ENCODE data around the gene TMEM106C. TPM values are rescaled to one million over a fixed set of nuclear protein-coding genes. Genes with fewer than 3 reads are reported as not detected.

TMEM106C gene
- total RNA-seq (2013; cell fraction: nucleolus; rRNA removed) = 105 and 120 TPM in 2 replicates
- total RNA-seq (2014; rRNA removed) (106 TPM in 2 replicates), total RNA-seq (2014; rRNA removed; fragmentation: Illumina TruSeq; extraction: Trizol) (97.4 and 101 TPM in 2 replicates), total RNA-seq (2021) (90.2 and 93.1 TPM in 2 replicates), polyA plus RNA-seq (2011; rRNA removed) (215 and 280 TPM in 2 replicates), polyA plus RNA-seq (2014; fragmentation: Illumina TruSeq; extraction: Trizol) (142 and 144 TPM in 2 replicates), polyA plus RNA-seq (2014; fragmentation: Nextera tagmentation; extraction: Ambion mirVana) (100 to 1,000 TPM; 190 to 236 TPM), polyA plus RNA-seq (2014; rRNA removed) (114 and 130 TPM in 2 replicates), polyA plus RNA-seq (2016; fragmentation: Nextera tagmentation; extraction: Ambion mirVana) (100 to 1,000 TPM; 177 to 179 TPM), polyA minus RNA-seq (2011; rRNA and poly(A)+ RNA removed) (226 and 281 TPM in 2 replicates), Bru-seq, nascent RNA (percentile 66 among the genes with signal in this experiment), BruChase-seq, experiment 1, labeled RNA remaining after a 6-hour chase (percentile 70 among the genes with signal in this experiment), BruChase-seq, experiment 2, labeled RNA remaining after a 2-hour chase (percentile 65 among the genes with signal in this experiment)
- 102 TPM for polyA plus RNA-seq (2011; ENCODE audit: low read depth)
- 220 and 225 TPM in 2 replicates for polyA plus RNA-seq (2011; cell fraction: cytosol; rRNA removed)
- polyA plus RNA-seq (2011; cell fraction: nucleus; rRNA removed) = 244 and 345 TPM in 2 replicates
- polyA plus RNA-seq (2012) = 77.6 and 88.3 TPM in 2 replicates
- 35.0 and 56.6 TPM in 2 replicates for polyA minus RNA-seq (2011; cell fraction: cytosol; rRNA and poly(A)+ RNA removed)
- polyA minus RNA-seq (2011; cell fraction: nucleus; rRNA and poly(A)+ RNA removed) = 128 and 153 TPM in 2 replicates
- long read RNA-seq, experiment 1, transcript TMEM106C-220 (8 exons, 810 nt) = minor isoform, 25 of 102 reads
- long read RNA-seq, experiment 1, transcript TMEM106C-201 (8 exons, 1,394 nt) = major isoform, 41 of 102 reads
- long read RNA-seq, experiment 1, transcript TMEM106C-203 (8 exons, 1,414 nt) = minor isoform, 12 of 102 reads
- long read RNA-seq, experiment 1, partial matches to known transcripts = 18 of 102 reads
- long read RNA-seq, experiment 1, other reads (novel, unspliced or antisense) = 4 of 102 reads
- long read RNA-seq, experiment 2, transcript TMEM106C-202 (8 exons, 1,515 nt) = minor isoform, 10 of 532 reads
- long read RNA-seq, experiment 2, transcript TMEM106C-220 (8 exons, 810 nt) = major isoform, 199 of 532 reads
- long read RNA-seq, experiment 2, transcript TMEM106C-203 (8 exons, 1,414 nt) = minor isoform, 26 of 532 reads
- long read RNA-seq, experiment 2, transcript TMEM106C-201 (8 exons, 1,394 nt) = minor isoform, 196 of 532 reads
- long read RNA-seq, experiment 2, partial matches to known transcripts = 53 of 532 reads
- long read RNA-seq, experiment 2, other reads (novel, unspliced or antisense) = 43 of 532 reads

- peak; percentile 98 for ATAC-seq
- peaks cover 6% of the 10 kb centered on the region for H3K79me2 ChIP-seq (ENCODE audit: control insufficient read depth, insufficient read depth, low read length)
- ChIA-PET SMC1A (ENCODE audit: uncharacterized antibody, unreplicated experiment) (interaction anchor here (0.7 to 1.7 kb wide), 9 partner anchors 14 to 223 kb away, joined by 3 to 4 read pairs (median 3); no protein-coding TSS in a partner anchor), CTCF (interaction anchor here (0.7 to 3.6 kb wide), 24 partner anchors 9 to 655 kb away, joined by 3 to 19 read pairs (median 5); partner anchors contain the start of genes ASB8 and VDR), RAD21 (ENCODE audit: unreplicated experiment) (interaction anchor here (0.7 to 2.5 kb wide), 7 partner anchors 12 to 234 kb away, joined by 3 to 10 read pairs (median 4); no protein-coding TSS in a partner anchor), POLR2A (interaction anchor here (0.7 to 1.3 kb wide), 3 partner anchors 144 to 718 kb away, joined by 3 read pairs; partner anchors contain the start of genes ASB8 and KANSL2)
- peak within 1 kb of the TSS; percentile 21 for H3K27ac ChIP-seq (ENCODE audit: control insufficient read depth, insufficient read depth)
- intact Hi-C loops (cut with micrococcal nuclease; ENCODE audit: unreplicated experiment) = loop anchor here (2.0 to 5.0 kb wide), 3 partner anchors 96 to 201 kb away; no protein-coding TSS in a partner anchor
- WGBS (ENCODE audit: insufficient coverage, insufficient replicate concordance, low lambda C conversion rate, missing lambda C conversion rate) = under 1% methylated on average over 59 of the region's 59 CpGs
- no peaks in the 10 kb centered on the region; a peak in 2 of 4 replicates for H3K27me3 ChIP-seq (replicated peaks in 1 of 2; ENCODE audit: control insufficient read depth in 2 of 2, insufficient read depth in 2 of 2, low read length in 1 of 2)
- no peaks in the 10 kb centered on the region; the same call in 2 of the 3 replicates for H3K9me3 ChIP-seq (replicated peaks; ENCODE audit: control insufficient read depth, insufficient read depth, low read length)
- H3K4me2 ChIP-seq (ENCODE audit: control insufficient read depth, insufficient read depth) = peak within 1 kb of the TSS; percentile 92
- H3K4me1 ChIP-seq (ENCODE audit: control insufficient read depth, insufficient read depth, low read length) = peaks cover 3% of the 10 kb centered on the region
- H4K20me1 ChIP-seq (ENCODE audit: control insufficient read depth, insufficient read depth) = no peaks in the 10 kb centered on the region; the same call in 1 of the 2 replicates
- BruUV-seq (replicated peaks) = no TSS peak
- peak within 1 kb of the TSS; percentile 88 for H2AFZ ChIP-seq (ENCODE audit: control insufficient read depth, low read depth, low read length)
- H3K36me3 ChIP-seq (ENCODE audit: control insufficient read depth in 2 of 2, insufficient read depth in 2 of 2, low read length in 1 of 2) = peaks cover 0 to 7% of the 10 kb centered on the region in 2 experiments; a peak in 2 of 4 replicates
- H3K9ac ChIP-seq (ENCODE audit: control insufficient read depth, insufficient read depth, low read length) = peak within 1 kb of the TSS; percentile 63
- FAIRE-seq = peak; percentile 86
- DNase-seq (ENCODE audit: low read depth, low spot score) = peak; percentile 75
- in situ Hi-C loops (cut with MboI) = no loop called here
- H3K4me3 ChIP-seq = peak within 1 kb of the TSS; percentile 81
- TF ChIP-seq HDGF (IDR thresholded peaks at IDR 0.05) (peak; percentile 85), SMARCA5 (IDR thresholded peaks at IDR 0.05) (peak; percentile 86; the same call in 1 of the 2 replicates), BHLHE40 (IDR thresholded peaks at IDR 0.05; ENCODE audit: borderline replicate concordance in 1 of 2, low read depth in 2 of 2, low read length in 1 of 2) (peak; percentile 53 to 64; a peak in 3 of 4 replicates), NFXL1 (IDR thresholded peaks at IDR 0.05; ENCODE audit: borderline replicate concordance) (no peak), DPF2 (IDR thresholded peaks at IDR 0.05) (no peak), ZBTB33 (IDR thresholded peaks at IDR 0.05) (no peak), YY1 (IDR thresholded peaks at IDR 0.05; ENCODE audit: low read depth, low read length) (0 out of 2 replicates have a peak, but pooled peaks have one; percentile 56), LARP7 (IDR thresholded peaks at IDR 0.05) (peak; percentile 47; the same call in 1 of the 2 replicates), PKNOX1 (IDR thresholded peaks at IDR 0.05) (peak; percentile 32; the same call in 1 of the 2 replicates), IKZF1 (conservative IDR thresholded peaks at IDR 0.05) (peak; percentile 80), TCF3 (IDR thresholded peaks at IDR 0.05; ENCODE audit: borderline replicate concordance, insufficient read depth, low read depth, low read length) (peak; percentile 59; the same call in 1 of the 2 replicates), ETV6 (conservative IDR thresholded peaks at IDR 0.05 in 1 of 2, IDR thresholded peaks at IDR 0.05 in 1 of 2; ENCODE audit: borderline replicate concordance in 1 of 2, low read depth in 1 of 2) (no peak), TCF7 (IDR thresholded peaks at IDR 0.05; ENCODE audit: borderline replicate concordance) (no peak), ZNF384 (IDR thresholded peaks at IDR 0.05; ENCODE audit: borderline replicate concordance, low read depth, low read length) (no peak)
These were observed at the start of gene TMEM106C for GRCh38 chr12:47963340-47964040. TSS of gene TMEM106C (plus strand) at chr12:47963596. CDS start at chr12:47964237, 641 bp downstream.

All from GM12878 (cell line).